A549 (cell line): ENCODE results near the gene GNE.

Experiments used
- CHD4 ChIP-seq: fragments of 200-600 bp; sonication (generic); IDR thresholded peaks from 2 replicates; pipeline ENCODE4 v1.6.1; 2016; ENCODE audit warnings: antibody characterized with exemption, mild to moderate bottlenecking, borderline replicate concordance
- CTCF ChIP-seq: fragments of >200 bp; sonication (Bioruptor Twin); formaldehyde crosslinking; IDR thresholded peaks from 3 replicates; pipeline ENCODE4 v1.5.1; 2016
- E2F6 ChIP-seq: IDR thresholded peaks from 2 replicates; pipeline ENCODE4 v1.6.1; 2012; ENCODE audit warnings: low read depth, borderline replicate concordance
- EP300 ChIP-seq, 2 experiments: fragments of >200 bp; sonication (Bioruptor Twin); formaldehyde crosslinking; IDR thresholded peaks; 2 replicates in 1 of 2; 3 replicates in 1 of 2; pipeline ENCODE4 v1.6.1; 2016 to 2017
- KDM5A ChIP-seq: fragments of 200-600 bp; sonication (generic); IDR thresholded peaks from 2 replicates; pipeline ENCODE4 v1.6.1; 2016; ENCODE audit warnings: antibody characterized with exemption, mild to moderate bottlenecking
- POLR2A ChIP-seq: IDR thresholded peaks from 2 replicates; pipeline ENCODE4 v1.6.1; 2012; ENCODE audit warnings: mild to moderate bottlenecking, low read length
- USF2 ChIP-seq: fragments of 450-650 bp; IDR thresholded peaks from 2 replicates; pipeline ENCODE4 v1.6.1; 2014; ENCODE audit warnings: antibody characterized with exemption

- TF ChIP-seq KDM5A (no peak), CTCF (no peak), POLR2A (no peak), CHD4 (no peak), EP300 (IDR thresholded peaks at IDR 0.05) (no peak), USF2 (no peak), E2F6 (no peak)
Measured at GRCh38 chr9:36251428-36251827, 6.8 kb downstream of the GNE start.
